GM19099 (cell line): Measurements from ENCODE around the gene DOCK4.

Experiments
- POLR2A ChIP-seq: IDR thresholded peaks from 3 replicates; pipeline ENCODE4 v1.6.1; 2011; ENCODE audit warnings: low read depth; ENCODE audit not compliant: insufficient read length; ENCODE audit errors: extremely low read depth

DOCK4 gene

GRCh38 chr7:111823826-111824225, 382.4 kb downstream of the DOCK4 start:
- no peak for TF ChIP-seq POLR2A

DNA sequence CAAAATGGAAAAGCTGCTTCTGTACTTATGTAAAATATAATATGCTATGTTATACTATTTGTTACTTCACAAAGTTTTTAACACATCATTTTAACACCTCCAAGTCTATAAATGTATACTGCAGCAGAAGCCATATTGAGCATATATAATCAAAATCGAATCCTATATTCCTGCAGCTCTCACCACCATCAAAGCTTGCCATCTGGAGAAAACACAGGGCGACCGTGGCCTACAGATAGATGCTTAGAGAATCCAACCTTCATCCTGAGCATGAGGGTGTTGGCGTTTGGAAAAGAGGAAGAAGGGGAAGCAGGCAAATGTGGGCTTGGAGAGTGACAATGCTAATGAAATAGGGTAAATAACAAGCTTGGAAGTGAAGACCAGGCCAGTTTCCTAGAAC, 385.2 kb downstream of the DOCK4 start:
- TF ChIP-seq POLR2A = no peak

DNA sequence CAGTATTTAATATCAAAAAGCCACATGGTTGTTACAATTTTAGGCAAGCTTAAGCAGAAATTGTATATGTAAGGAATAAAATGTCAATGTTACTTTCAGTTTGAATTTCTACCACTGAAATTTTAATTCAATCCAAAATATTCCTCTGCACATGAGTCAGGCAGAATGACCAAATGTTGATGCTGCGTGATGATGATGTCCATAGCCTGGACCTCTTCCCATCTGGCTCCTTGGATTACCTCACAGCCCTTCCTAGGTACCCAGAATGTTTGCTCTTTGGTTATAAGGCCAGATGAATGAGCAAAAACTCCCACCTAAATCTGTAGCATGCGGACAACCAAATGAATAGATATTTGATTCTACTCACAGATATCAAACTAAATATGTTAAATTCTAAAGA, 385.6 kb downstream of the DOCK4 start:
- no peak for TF ChIP-seq POLR2A

GRCh38 chr7:111820121-111820520, 386.1 kb downstream of the DOCK4 start:
- no peak for TF ChIP-seq POLR2A

DNA sequence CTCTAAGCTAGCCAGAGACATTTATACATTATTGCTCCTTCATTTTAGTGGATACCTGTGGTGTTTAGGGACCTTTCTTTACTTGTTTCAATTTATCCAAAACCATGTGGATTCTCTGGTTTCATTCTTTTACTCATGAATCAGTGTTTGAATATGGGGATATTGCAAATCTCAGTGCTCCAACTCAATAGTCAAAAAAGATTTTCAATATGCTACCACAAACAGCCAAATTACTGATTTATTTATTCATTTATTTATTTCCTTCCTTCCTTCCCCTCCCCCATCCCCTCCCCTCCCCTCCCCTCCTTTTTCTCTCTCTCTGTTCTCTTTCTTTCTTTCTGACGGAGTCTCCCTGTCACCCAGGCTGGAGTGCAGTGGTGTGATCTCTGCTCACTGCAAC, 390.8 kb downstream of the DOCK4 start:
- no peak for TF ChIP-seq POLR2A

- TF ChIP-seq POLR2A = no peak
Measured at GRCh38 chr7:111813306-111813705, 392.9 kb downstream of the DOCK4 start.

DNA sequence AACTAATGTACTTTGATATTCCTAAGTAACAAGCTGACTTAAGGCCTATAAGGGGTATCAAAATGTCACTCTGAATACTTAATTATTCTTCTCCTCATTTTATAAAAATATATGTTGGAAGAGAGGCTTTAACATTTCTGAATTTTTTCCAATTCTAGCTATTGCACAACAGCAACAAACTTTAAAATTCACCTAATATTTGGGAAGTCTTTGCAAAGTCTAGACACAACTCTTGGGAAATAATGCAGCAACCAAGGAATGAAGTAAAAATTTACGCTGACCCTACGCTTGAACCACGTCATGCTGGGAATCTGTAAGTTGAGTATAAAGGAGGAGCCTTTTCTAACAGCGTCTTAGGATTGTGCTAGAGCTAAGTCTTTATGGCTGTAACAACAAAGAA, 400.0 kb downstream of the DOCK4 start:
- TF ChIP-seq POLR2A = no peak

DNA sequence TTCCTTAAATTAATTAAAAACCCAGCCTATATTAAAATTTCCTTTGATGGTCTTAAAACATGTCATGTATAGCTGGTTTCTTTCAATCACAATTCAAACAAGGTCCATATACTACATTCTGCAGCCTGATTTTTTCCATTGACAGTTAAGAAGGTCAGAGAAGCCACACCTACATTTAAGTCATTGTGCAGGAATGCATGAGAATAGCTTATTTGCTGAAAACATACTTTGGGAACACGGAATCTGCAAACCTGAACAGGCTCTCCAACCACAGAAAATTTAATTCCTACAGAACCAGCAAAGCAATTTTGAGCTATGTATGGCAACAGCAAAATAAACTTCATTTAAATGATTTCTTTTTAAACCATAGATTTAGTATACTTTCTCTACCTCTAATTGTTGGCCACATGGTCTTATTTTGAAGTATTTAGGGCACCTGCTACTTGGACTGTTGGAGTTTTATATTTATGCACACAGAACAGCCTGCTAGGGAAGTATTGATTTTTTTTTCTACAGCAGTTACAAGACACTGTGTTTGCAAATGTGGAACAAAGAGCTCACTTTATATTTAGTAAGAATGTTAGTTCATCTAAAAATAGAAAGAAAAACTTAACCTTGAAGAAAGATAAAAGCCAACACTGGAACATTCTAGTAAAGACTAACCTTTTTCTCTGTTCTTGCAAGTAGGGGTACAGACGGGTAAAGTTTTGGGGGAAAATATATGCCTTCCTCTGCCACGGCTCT, 403.0 kb downstream of the DOCK4 start:
- no peak for TF ChIP-seq POLR2A

DNA sequence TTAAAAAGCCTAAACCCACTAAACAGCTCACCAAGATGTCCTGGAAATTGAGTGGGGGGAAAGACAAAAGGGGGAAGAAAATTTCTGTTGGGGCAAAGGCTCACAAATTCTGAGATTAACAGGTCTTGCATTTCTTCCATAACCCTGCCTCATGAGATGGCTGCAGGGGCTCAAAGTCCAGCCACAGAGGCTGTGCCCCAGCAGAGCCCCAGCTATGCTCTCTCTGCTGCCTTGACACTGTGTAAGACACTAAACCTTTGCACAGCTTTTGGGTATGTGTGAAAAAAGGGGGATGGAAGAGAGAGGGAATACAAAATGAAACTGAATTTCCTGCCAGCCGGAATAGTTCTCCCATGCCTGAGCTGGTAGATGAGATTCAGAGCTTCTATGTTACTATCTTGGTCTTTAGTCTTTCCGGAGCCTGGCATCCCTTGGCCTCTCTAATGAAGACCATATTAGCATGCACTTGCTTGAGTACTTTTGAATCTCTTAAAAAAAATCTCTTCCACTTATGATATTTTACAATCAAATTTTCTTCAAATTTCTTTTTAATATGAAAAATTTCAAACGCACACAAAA, 403.9 kb downstream of the DOCK4 start:
- TF ChIP-seq POLR2A = no peak

- no peak for TF ChIP-seq POLR2A
Measured at GRCh38 chr7:111801277-111801676, 404.9 kb downstream of the DOCK4 start.

DNA sequence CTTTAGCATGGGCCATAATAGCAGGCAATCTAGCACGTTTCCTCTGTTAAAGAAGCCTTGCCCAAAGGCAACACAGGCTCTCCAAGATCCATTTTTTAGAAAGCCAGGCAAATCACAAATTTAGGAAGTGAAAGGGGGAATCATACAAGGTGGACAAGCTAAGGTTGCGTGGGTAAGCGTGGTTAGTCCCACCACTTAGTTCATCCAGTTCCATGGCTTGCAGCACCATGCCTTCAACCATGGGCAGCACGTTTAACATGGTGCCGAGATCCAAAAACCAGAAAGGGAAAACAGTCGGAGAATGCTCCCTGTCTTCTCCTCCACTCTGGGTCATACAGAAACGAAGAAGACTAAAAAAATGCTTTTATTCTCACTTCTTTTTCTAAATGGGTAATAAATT, 409.5 kb downstream of the DOCK4 start:
- TF ChIP-seq POLR2A = no peak

DNA sequence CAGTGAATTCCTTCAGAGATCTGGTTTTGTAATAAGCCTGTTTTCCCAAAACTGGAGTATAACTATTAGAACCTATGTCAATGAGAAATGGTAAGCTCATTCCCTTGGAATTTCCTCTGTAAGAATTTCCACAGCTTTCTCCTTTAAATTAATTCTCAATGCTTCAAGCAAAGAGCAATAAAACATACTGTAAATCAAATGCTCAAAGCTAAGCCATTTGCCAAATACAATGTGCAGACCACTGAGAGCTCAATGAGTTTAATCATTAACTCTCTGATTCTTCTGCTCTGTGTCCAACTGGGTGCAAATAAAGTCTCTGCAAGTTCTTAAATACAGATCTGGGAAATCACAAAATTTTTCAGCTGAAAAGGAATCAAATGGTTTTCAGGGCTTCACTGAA, 416.3 kb downstream of the DOCK4 start:
- TF ChIP-seq POLR2A = no peak

DNA sequence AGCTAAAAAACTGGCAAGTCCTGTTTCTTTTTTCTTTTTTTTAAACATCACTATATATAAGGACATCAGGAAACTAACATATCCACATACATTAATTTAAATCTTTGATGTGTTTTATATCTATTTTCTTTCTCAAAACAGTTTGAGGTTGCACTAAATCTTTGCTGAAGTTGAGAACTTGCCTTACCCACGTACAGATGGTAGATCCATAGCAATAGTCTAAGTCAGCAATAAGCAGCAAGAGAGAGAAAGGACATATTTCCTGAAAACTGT, 417.2 kb downstream of the DOCK4 start:
- TF ChIP-seq POLR2A = no peak

GRCh38 chr7:111788286-111789047, 417.7 kb downstream of the DOCK4 start:
- TF ChIP-seq POLR2A = no peak

DNA sequence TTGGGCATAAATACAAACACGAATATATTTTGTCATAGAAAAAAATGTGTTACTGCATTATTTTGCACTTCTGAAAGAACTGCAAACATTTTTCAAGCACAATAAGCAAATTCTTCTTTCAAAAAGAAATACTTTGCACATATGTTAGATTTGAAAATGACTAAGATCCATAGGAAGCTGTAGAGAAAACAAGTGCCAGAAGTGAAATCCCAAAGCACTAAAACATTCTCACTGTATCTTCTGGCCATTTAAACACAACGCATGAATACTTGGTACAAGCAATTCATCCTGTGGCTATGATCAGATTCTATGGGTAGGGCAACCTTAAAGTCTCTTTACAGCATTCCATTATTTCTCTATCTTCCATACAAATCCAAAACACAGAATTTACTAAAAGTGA, 418.5 kb downstream of the DOCK4 start:
- no peak for TF ChIP-seq POLR2A

DNA sequence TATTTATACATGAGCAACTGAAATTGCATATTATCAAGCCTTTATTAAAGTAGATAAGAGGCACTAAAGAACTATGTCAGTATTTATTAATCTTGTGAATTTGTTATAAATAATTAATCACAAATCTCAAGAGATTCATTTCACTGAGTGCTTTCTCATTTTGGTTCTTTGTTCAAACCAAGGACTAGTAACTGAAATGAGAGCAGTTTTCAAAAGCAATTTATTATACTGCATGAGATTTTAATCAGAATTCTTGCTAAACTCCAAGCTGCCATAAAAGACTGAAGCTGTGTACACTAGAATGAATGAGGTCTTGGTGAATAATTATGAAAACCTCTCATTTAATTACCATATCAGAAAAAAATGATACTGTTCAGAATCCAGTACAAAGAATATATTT, 419.1 kb downstream of the DOCK4 start:
- TF ChIP-seq POLR2A = no peak
